Esophagus (tissue), 2 donors: ENCODE results near the gene EXOC2. TPM values are rescaled to one million over a fixed set of nuclear protein-coding genes. Genes with fewer than 3 reads are reported as not detected.

Experiments
- H3K27ac ChIP-seq, 2 donors: one replicate each; pipeline ENCODE4 v1.5.1; 2013; ENCODE audit warnings: low read depth in 2 of 2, mild to moderate bottlenecking in 2 of 2, inconsistent platforms in 1 of 2, low read length in 1 of 2, moderate library complexity in 1 of 2
- H3K27me3 ChIP-seq, 2 donors: one replicate each; pipeline ENCODE4 v1.6.1; 2013; ENCODE audit warnings: low read length in 2 of 2, control low read depth in 1 of 2, mild to moderate bottlenecking in 1 of 2; ENCODE audit not compliant: insufficient read depth in 2 of 2, control insufficient read depth in 1 of 2
- H3K36me3 ChIP-seq, 2 donors: one replicate each; pipeline ENCODE4 v1.6.1; 2013; ENCODE audit warnings: low read length in 1 of 2; ENCODE audit not compliant: control insufficient read depth in 2 of 2, insufficient read depth in 2 of 2
- H3K4me1 ChIP-seq, 2 donors: one replicate each; pipeline ENCODE4 v1.6.1; 2013; ENCODE audit warnings: low read length in 1 of 2; ENCODE audit not compliant: control insufficient read depth in 2 of 2, insufficient read depth in 2 of 2
- H3K4me3 ChIP-seq, 2 donors: one replicate each; pipeline ENCODE4 v1.5.1; 2013; ENCODE audit warnings: low read length in 2 of 2, mild to moderate bottlenecking in 2 of 2, low read depth in 1 of 2, moderate library complexity in 1 of 2
- H3K9me3 ChIP-seq, 2 donors: one replicate each; pipeline ENCODE4 v1.6.1; 2013; ENCODE audit warnings: mild to moderate bottlenecking in 2 of 2, low read depth in 1 of 2, low read length in 1 of 2, moderate library complexity in 1 of 2; ENCODE audit not compliant: control insufficient read depth in 2 of 2, insufficient read depth in 1 of 2
- WGBS, 2 donors: extraction: QIAGEN DNeasy Blood & Tissue Kit; methylation state at CpG; one replicate each; pipeline ENCODE4 v1.1.7; 2013; 5-methylcytosine and 5-hydroxymethylcytosine counted together
- polyA plus RNA-seq, 2 donors: library from polyadenylated mRNA; stranded (reverse); fragments of 200-250 nt; gene quantifications; one replicate each; pipeline ENCODE4 v1.2.3, GENCODE V29; 2013
- donor health status: healthy with polysubstance abuse.
- donor health status: Bipolar disorder and iron deficiency.

Gene EXOC2, protein sequence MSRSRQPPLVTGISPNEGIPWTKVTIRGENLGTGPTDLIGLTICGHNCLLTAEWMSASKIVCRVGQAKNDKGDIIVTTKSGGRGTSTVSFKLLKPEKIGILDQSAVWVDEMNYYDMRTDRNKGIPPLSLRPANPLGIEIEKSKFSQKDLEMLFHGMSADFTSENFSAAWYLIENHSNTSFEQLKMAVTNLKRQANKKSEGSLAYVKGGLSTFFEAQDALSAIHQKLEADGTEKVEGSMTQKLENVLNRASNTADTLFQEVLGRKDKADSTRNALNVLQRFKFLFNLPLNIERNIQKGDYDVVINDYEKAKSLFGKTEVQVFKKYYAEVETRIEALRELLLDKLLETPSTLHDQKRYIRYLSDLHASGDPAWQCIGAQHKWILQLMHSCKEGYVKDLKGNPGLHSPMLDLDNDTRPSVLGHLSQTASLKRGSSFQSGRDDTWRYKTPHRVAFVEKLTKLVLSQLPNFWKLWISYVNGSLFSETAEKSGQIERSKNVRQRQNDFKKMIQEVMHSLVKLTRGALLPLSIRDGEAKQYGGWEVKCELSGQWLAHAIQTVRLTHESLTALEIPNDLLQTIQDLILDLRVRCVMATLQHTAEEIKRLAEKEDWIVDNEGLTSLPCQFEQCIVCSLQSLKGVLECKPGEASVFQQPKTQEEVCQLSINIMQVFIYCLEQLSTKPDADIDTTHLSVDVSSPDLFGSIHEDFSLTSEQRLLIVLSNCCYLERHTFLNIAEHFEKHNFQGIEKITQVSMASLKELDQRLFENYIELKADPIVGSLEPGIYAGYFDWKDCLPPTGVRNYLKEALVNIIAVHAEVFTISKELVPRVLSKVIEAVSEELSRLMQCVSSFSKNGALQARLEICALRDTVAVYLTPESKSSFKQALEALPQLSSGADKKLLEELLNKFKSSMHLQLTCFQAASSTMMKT
- 1 to 10 TPM; 5.0 to 9.5 TPM for polyA plus RNA-seq

GRCh38 chr6:692858-693722, at the start of gene EXOC2:
Gene EXOC2 (minus strand): TSS chr6:693139. CDS start chr6:637818, 55,321 bp downstream.
- WGBS, 2 donors = 1 to 2% methylated on average over 48 to 63 of the region's 63 CpGs
- H3K27ac ChIP-seq = peak within 1 kb of the TSS; percentile 87 to 98
- peaks cover 0 to 4% of the 10 kb centered on the region in 2 donors for H3K36me3 ChIP-seq
- H3K27me3 ChIP-seq = no peaks in the 10 kb centered on the region
- H3K4me1 ChIP-seq = peaks cover 5% of the 10 kb centered on the region in 2 donors
- no peaks in the 10 kb centered on the region for H3K9me3 ChIP-seq
- H3K4me3 ChIP-seq = peak within 1 kb of the TSS; percentile 88 to 89

GRCh38 chr6:741410-742339, 48.7 kb upstream of the EXOC2 start:
- Histone ChIP-seq H3K27me3 (no peaks in the 10 kb centered on the region), H3K4me1 (no peaks in the 10 kb centered on the region), H3K27ac (no peak overlapping the region), H3K36me3 (no peaks in the 10 kb centered on the region), H3K4me3 (no peak overlapping the region), H3K9me3 (no peaks in the 10 kb centered on the region)
- WGBS, 2 donors = 90 to 92% methylated on average over 5 of the region's 5 CpGs

DNA sequence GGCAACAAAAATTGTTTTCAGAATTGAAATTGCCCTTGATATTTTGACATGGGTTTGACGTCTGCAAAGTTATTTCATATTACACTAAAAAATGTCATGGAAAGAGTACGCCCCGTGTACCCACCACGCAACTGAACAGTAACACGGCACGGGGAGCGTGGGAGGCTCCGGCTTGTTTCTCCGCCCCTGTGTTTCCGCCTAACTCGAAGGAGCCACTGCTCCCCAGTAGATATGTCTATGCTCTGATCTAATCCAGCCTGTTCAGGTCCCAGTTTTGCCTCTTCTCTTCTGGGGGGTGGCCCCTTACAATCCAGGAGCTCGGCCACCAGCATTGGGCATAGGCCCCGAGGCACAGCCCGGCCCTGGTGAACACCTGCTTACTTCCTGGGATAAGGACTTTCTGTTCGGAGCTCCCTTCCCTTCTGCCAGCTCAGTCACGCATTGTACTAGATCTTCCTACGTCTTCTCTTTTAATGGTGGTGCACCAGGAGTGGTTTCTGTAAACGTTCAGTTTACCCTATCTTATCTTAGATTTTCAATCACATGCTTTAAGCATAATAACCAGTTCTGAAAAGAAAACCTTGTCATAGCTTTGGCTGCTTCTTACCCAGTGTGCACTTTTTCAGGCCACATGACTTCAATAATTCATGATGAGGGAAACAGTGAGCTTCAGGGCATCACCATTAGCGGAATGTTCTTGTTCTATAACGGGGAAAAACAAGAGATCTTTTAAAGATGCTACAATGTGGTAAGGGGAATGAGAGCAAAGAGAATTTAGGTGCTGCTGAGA, 43.9 kb upstream of the EXOC2 start:
- Histone ChIP-seq H3K27me3 (no peaks in the 10 kb centered on the region), H3K36me3 (no peaks in the 10 kb centered on the region), H3K4me1 (no peaks in the 10 kb centered on the region), H3K27ac (no peak overlapping the region), H3K4me3 (no peak overlapping the region), H3K9me3 (no peaks in the 10 kb centered on the region)
- WGBS, 2 donors = 83 to 87% methylated on average over 20 of the region's 20 CpGs

- no peaks in the 10 kb centered on the region for H3K9me3 ChIP-seq
- H3K27ac ChIP-seq = no peak overlapping the region
- no peak overlapping the region for H3K4me3 ChIP-seq
- H3K27me3 ChIP-seq = no peaks in the 10 kb centered on the region
- no peaks in the 10 kb centered on the region for H3K36me3 ChIP-seq
- WGBS, 2 donors = 74 to 79% methylated on average over 14 of the region's 14 CpGs
- no peaks in the 10 kb centered on the region for H3K4me1 ChIP-seq
Measured at GRCh38 chr6:733431-734219, 40.7 kb upstream of the EXOC2 start.

DNA sequence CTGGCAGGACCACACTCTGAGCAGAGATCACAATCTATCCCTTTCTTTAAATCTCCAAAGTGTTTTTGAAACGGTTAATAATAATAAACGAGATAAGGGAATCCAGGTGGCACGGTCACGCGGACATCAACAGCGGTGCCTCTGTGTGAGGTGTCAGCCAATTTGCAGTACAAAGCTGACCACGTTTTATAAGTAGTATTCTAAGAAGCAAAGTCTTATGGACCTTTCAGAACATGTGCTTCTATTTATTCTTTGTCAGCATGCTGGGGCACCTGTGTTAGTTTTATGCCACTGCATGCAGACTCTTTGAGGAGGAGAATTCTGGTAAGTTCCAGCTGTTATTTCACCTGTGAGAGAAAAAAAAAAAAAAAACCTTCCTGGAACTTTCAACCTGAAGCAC, 39.0 kb upstream of the EXOC2 start:
- Histone ChIP-seq H3K27ac (no peak overlapping the region), H3K36me3 (no peaks in the 10 kb centered on the region), H3K4me3 (no peak overlapping the region), H3K4me1 (no peaks in the 10 kb centered on the region), H3K27me3 (no peaks in the 10 kb centered on the region), H3K9me3 (no peaks in the 10 kb centered on the region)
- 56 to 66% methylated on average over 7 of the region's 7 CpGs for WGBS, 2 donors

DNA sequence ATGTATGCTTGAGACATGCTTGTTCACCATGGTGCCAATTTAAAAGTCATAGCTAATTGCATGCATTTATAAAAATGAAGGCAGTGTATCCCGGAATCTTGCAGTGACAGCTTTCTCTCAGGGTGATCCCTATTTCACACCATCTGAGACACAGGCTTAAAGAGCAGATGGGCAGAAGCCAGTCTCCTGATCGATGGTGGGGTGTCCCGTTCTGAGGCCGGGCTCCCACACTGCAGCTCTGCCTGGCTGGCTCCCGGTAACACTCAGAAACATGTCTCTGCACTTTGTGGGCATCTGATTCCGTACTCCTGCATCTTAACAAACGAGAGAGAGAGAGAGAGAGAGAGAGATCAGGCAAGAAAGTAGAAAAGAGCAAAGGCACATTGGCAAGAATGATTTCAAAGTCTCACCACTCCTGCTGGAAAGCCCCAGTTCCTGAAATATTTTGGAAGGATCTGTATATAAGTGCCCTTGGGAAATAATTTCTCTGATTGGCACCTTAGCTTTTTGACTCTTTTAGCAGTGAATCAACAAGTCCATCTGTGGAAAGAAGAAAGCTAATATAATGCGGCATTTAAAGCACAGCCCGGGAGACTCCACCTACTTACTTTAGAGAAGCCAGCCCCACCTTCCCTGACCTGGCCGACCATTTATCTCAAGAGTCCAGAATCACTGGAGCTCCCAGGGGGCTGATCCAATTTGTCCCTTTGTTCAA, 36.8 kb upstream of the EXOC2 start:
- no peaks in the 10 kb centered on the region for H3K4me1 ChIP-seq
- no peak overlapping the region for H3K4me3 ChIP-seq
- H3K9me3 ChIP-seq = no peaks in the 10 kb centered on the region
- no peak overlapping the region for H3K27ac ChIP-seq
- no peaks in the 10 kb centered on the region for H3K36me3 ChIP-seq
- no peaks in the 10 kb centered on the region for H3K27me3 ChIP-seq
- WGBS, 2 donors = 74 to 82% methylated on average over 10 of the region's 10 CpGs

DNA sequence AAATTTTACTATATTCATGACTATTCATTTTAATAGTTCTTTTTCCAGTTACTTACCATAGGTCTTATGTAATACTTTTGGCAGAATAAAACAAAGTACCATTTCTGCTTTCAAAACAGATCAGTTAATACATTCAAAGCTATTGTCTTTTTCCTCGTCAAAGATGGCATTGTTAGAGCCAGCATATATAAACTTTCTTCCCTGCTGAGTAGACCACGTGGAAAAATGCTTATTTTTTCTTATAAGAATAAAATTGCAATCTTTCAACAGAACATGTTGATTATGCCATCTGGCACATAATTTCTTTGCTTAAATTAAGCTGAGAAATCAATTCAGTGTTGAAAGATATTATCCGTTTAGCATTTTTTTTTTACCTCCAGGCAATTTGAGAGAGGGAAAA, 34.9 kb upstream of the EXOC2 start:
- no peak overlapping the region for H3K4me3 ChIP-seq
- WGBS, 2 donors = 46 to 48% methylated on average over 3 of the region's 3 CpGs
- H3K36me3 ChIP-seq = no peaks in the 10 kb centered on the region
- no peaks in the 10 kb centered on the region for H3K27me3 ChIP-seq
- H3K4me1 ChIP-seq = no peaks in the 10 kb centered on the region
- no peak overlapping the region for H3K27ac ChIP-seq
- H3K9me3 ChIP-seq = no peaks in the 10 kb centered on the region
